Lower leg skin (tissue), 4 donors: ENCODE measurements around the gene SLC5A5. TPM values are rescaled to one million over a fixed set of nuclear protein-coding genes. Genes with fewer than 3 reads are reported as not detected.

ENCODE experiments used
- DNase-seq, 2 donors: peaks; one replicate each; pipeline ENCODE4 v3.0.0-alpha.2; 2019; ENCODE audit warnings: low spot score in 2 of 2
- H3K4me3 ChIP-seq: fragments of 200-600 bp; sonication (generic); 2 replicates; pipeline ENCODE4 v1.5.1; 2017; ENCODE audit warnings: mild to moderate bottlenecking, low read depth; ENCODE audit not compliant: poor library complexity, severe bottlenecking
- POLR2A ChIP-seq, 2 donors: fragments of 450-650 bp; IDR thresholded peaks; one replicate each; pipeline ENCODE4 v1.6.1; 2016 to 2017; ENCODE audit warnings: antibody characterized with exemption in 2 of 2, mild to moderate bottlenecking in 1 of 2, moderate library complexity in 1 of 2
- WGBS, 2 donors: methylation state at CpG; one replicate each; pipeline ENCODE4 v1.1.5; 2018; 5-methylcytosine and 5-hydroxymethylcytosine counted together
- intact Hi-C: fragments of 100-400 bp; cut with DNase I; formaldehyde crosslinking; loops from one replicate; pipeline ENCODE4 v1.15.0; 2023; ENCODE audit warnings: low total_unique reads
- total RNA-seq, 4 donors: library from RNA; depleted of rRNA; stranded (reverse); fragments of >200 nt; gene quantifications; one replicate each; pipeline ENCODE4 v1.1.0, GENCODE V29; 2016
- TF ChIP-seq, protein P1 (sequence below), 3 donors: fragments of 450-650 bp; IDR thresholded peaks; one replicate each; pipeline ENCODE4 v1.5.1; 2016; ENCODE audit warnings: antibody characterized with exemption in 3 of 3, mild to moderate bottlenecking in 3 of 3, moderate library complexity in 2 of 3

The SLC5A5 gene
- not detected for total RNA-seq

DNA sequence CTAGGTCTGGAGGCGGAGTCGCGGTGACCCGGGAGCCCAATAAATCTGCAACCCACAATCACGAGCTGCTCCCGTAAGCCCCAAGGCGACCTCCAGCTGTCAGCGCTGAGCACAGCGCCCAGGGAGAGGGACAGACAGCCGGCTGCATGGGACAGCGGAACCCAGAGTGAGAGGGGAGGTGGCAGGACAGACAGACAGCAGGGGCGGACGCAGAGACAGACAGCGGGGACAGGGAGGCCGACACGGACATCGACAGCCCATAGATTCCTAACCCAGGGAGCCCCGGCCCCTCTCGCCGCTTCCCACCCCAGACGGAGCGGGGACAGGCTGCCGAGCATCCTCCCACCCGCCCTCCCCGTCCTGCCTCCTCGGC is at the start of gene SLC5A5:
Gene SLC5A5 (plus strand): TSS at position 68 of the 373 bp plus-strand sequence. CDS start 375 bp downstream, outside the sequence.
- no peak within 1 kb of the TSS for H3K4me3 ChIP-seq
- DNase-seq = no peak
- WGBS, 2 donors = 0 to 9% methylated on average over 7 to 16 of the region's 26 CpGs
- intact Hi-C loops = no loop called here
- TF ChIP-seq POLR2A (IDR thresholded peaks at IDR 0.05) = no peak
- TF ChIP-seq, protein P1, sequence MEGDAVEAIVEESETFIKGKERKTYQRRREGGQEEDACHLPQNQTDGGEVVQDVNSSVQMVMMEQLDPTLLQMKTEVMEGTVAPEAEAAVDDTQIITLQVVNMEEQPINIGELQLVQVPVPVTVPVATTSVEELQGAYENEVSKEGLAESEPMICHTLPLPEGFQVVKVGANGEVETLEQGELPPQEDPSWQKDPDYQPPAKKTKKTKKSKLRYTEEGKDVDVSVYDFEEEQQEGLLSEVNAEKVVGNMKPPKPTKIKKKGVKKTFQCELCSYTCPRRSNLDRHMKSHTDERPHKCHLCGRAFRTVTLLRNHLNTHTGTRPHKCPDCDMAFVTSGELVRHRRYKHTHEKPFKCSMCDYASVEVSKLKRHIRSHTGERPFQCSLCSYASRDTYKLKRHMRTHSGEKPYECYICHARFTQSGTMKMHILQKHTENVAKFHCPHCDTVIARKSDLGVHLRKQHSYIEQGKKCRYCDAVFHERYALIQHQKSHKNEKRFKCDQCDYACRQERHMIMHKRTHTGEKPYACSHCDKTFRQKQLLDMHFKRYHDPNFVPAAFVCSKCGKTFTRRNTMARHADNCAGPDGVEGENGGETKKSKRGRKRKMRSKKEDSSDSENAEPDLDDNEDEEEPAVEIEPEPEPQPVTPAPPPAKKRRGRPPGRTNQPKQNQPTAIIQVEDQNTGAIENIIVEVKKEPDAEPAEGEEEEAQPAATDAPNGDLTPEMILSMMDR (IDR thresholded peaks at IDR 0.05) = no peak

DNA sequence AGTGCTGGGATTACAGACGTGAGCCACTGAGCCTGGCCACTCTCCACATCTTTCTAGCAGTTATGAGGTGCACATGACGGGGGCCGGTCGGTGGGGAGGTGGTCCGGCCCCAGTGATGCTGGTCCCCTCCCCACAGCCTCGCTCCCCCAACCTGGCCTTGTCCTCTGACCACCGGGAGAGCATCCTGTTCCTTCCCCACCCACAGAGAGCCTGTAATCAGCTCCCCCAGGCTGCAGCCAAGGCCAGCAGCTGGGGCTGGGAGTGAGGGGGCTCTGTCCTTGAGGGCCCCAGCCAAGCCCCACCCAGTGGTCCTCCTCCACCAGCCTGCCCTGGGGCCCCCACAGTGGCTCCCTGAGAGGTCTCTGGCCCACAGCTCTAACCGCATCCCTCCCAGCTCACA is 47.4 kb upstream of the SLC5A5 start:
- DNase-seq = no peak
- H3K4me3 ChIP-seq = no peak overlapping the region
- TF ChIP-seq, protein P1 (IDR thresholded peaks at IDR 0.05) = no peak
- no peak for TF ChIP-seq POLR2A (IDR thresholded peaks at IDR 0.05)
- 64 to 69% methylated on average over 7 to 8 of the region's 8 CpGs for WGBS, 2 donors
- intact Hi-C loops = no loop called here

DNA sequence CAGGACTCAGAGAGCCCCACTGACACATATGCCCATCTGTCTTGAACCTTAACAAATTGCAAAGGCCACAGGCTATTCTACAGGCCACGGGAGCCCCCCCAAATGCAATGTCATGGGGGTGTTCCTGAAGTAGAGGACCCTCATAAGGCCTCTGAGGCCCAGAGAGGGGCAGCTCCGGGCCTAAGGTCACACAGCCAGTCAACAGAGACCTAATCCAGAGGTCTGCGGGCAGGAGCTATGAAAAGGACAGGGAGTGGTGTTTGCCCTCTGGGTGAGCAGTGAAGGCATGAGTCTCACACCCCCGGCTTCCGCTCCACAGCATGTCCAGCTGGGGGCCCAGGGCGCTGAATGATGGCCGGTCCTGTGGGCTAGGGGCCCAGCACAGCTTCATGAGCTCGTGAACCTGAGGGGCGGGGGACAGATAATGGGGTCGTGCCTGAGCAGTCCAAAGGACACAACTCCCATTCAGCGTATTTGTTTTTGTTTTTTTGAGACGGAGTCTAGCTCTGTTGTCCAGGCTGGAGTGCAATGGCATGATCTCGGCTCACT is 45.2 kb upstream of the SLC5A5 start:
- DNase-seq = no peak
- 81 to 91% methylated on average over 13 of the region's 13 CpGs for WGBS, 2 donors
- no peak for TF ChIP-seq POLR2A (IDR thresholded peaks at IDR 0.05)
- no peak overlapping the region for H3K4me3 ChIP-seq
- intact Hi-C loops = no loop called here

DNA sequence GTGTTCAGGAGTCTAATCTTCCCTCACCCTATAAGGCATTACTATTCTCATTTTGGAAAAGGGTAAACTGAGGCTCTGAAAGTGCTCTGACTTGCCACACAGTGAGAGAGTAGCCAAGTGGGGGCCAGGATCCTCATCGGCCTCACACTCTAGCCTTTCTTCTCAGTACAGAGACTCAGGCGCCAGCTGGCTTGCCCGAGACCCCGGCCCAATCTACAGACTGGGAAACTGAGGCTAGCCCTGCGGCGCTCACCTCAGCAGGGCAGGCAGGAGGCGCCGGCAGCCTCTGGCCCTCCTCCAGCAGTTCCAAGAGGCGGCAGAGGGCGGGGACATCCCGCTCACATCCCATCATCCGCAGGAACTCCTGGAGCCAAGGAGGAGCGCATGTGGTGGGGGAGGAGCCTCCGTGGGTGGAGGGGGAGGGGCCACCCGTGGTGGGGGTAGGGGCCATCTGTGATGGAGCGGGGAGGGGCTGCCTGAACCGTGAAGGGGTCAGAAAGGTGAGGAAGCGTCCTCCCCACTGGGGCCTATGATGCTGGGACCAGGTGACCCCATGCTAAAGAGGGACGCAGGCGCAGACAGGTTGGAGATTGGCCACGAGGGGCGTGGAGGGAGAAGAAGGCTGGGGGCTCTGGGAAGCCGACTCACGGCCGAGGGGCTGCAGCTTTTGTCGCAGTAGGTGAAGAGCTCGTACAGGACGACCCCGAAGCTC is 41.7 kb upstream of the SLC5A5 start:
- intact Hi-C loops = no loop called here
- WGBS, 2 donors = 23 to 24% methylated on average over 29 of the region's 29 CpGs
- TF ChIP-seq POLR2A (IDR thresholded peaks at IDR 0.05) = no peak
- TF ChIP-seq, protein P1 (IDR thresholded peaks at IDR 0.05) = no peak
- no peak for DNase-seq
- no peak overlapping the region for H3K4me3 ChIP-seq

DNA sequence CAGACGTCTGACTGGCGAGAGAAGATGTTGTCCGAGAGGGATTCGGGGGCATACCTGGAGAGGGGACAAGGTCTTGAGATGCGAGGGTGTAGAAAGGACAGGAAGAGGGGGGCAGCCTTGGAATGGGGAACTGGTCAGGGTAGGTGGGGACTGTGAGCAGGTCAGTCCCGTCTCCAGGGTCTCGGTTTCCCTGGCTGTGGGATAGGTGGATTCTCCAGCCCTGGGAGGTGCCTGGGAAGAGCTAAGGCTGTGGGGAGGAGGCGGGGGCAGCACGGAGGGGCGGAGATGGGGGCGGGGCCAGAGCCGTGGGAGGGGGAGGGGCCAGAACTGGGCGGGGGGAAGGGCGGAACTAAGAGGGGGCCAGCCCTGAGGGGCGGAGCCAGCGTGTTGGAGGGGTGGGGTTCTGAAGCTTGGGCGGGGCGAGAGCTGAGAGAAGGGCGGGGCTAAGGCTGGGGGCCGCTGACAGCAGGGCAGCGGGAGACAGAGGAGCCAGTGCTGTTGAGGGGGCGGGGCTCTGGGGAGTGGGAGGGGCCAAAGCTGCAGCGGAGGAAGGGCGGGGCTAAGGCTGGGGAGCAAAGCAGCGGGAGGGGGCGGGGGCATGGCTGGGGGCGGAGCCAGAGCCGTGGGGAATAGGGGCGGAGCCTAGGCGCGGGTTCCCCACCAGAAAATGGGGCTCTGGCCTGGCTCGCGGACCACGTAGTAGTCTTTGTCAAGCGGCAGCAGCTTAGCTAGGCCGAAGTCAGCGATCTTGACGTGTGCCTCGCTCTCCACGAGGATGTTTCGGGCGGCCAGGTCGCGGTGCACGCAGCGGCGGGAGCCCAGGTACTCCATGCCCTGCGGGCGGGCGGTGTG is 41.0 kb upstream of the SLC5A5 start:
- intact Hi-C loops = no loop called here
- WGBS, 2 donors = 20 to 25% methylated on average over 24 to 50 of the region's 50 CpGs
- no peak overlapping the region for H3K4me3 ChIP-seq
- TF ChIP-seq, protein P1 (IDR thresholded peaks at IDR 0.05) = no peak
- TF ChIP-seq POLR2A (IDR thresholded peaks at IDR 0.05) = no peak
- DNase-seq = peak in 1 of 2 donors; percentile 87

DNA sequence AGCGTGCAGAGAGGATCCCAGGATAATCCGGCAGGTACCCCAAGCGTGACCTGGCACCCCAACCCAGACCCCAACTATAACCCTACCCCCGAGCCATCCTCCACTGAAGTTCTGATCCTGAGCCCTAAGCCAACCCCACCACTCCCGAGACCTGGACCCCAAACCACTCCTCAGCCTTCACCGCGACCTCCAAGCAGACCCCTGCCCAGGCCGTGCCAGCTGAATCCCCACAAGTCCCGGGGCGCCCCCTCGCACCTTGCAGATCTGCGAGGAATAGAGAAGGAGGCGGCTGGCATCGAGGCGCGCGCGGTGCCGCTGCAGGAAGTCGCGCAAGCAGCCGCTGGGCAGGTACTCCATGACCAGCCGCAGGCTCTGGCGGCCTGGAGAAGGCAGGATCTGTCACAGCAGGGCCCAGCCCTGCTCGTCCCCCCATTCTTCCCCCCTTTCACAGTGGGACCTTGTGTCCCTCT is 40.3 kb upstream of the SLC5A5 start:
- no peak for TF ChIP-seq POLR2A (IDR thresholded peaks at IDR 0.05)
- TF ChIP-seq, protein P1 (IDR thresholded peaks at IDR 0.05) = no peak
- WGBS, 2 donors = 46 to 58% methylated on average over 16 to 21 of the region's 25 CpGs
- intact Hi-C loops = no loop called here
- H3K4me3 ChIP-seq = no peak overlapping the region
- no peak for DNase-seq
